ENCODE results near the gene HOXD9.

HOXD9 gene

GRCh38 chr2:176098366-176099158, 24.0 kb upstream of the HOXD9 start:
- DNase-seq (ENCODE audit: extremely low read depth in 1 of 2, low read depth in 1 of 2) = no peak

- DNase-seq (ENCODE audit: extremely low read depth in 1 of 2, low read depth in 1 of 2) = no peak
These were observed 23.3 kb upstream of the HOXD9 start for GRCh38 chr2:176099159-176099727.

- no peak for DNase-seq (ENCODE audit: extremely low read depth in 1 of 2, low read depth in 1 of 2)
These were observed 22.6 kb upstream of the HOXD9 start, which contains the start of gene HOXD12 for GRCh38 chr2:176099728-176100546. Gene HOXD12 (plus strand): TSS chr2:176099795. CDS start chr2:176099802, 7 bp downstream.

GRCh38 chr2:176100547-176101140, 21.9 kb upstream of the HOXD9 start:
- DNase-seq (ENCODE audit: extremely low read depth in 1 of 2, low read depth in 1 of 2) = no peak

GRCh38 chr2:176101216-176101830, 21.2 kb upstream of the HOXD9 start:
- DNase-seq (ENCODE audit: extremely low read depth in 1 of 2, low read depth in 1 of 2) = no peak

GRCh38 chr2:176101842-176102241, 20.7 kb upstream of the HOXD9 start:
- no peak for DNase-seq (ENCODE audit: extremely low read depth in 1 of 2, low read depth in 1 of 2)

GRCh38 chr2:176102309-176102866, 20.1 kb upstream of the HOXD9 start:
- no peak for DNase-seq (ENCODE audit: extremely low read depth in 1 of 2, low read depth in 1 of 2)

GRCh38 chr2:176103194-176103593, 19.3 kb upstream of the HOXD9 start:
- DNase-seq (ENCODE audit: extremely low read depth in 1 of 2, low read depth in 1 of 2) = no peak

GRCh38 chr2:176103742-176104315, 18.7 kb upstream of the HOXD9 start:
- DNase-seq (ENCODE audit: extremely low read depth in 1 of 2, low read depth in 1 of 2) = no peak

GRCh38 chr2:176104316-176105077, 18.0 kb upstream of the HOXD9 start:
- no peak for DNase-seq (ENCODE audit: extremely low read depth in 1 of 2, low read depth in 1 of 2)

- no peak for DNase-seq (ENCODE audit: extremely low read depth in 1 of 2, low read depth in 1 of 2)
These were observed 17.3 kb upstream of the HOXD9 start for GRCh38 chr2:176105078-176105729.

- no peak for DNase-seq (ENCODE audit: extremely low read depth in 1 of 2, low read depth in 1 of 2)
These were observed 16.6 kb upstream of the HOXD9 start for GRCh38 chr2:176105730-176106580.

GRCh38 chr2:176106581-176107539, 15.7 kb upstream of the HOXD9 start, which contains the start of gene HOXD11:
Gene HOXD11 (plus strand): TSS chr2:176107280. CDS start chr2:176107356, 76 bp downstream.
- no peak for DNase-seq (ENCODE audit: extremely low read depth in 1 of 2, low read depth in 1 of 2)

GRCh38 chr2:176107731-176108181, 14.8 kb upstream of the HOXD9 start:
- no peak for DNase-seq (ENCODE audit: extremely low read depth in 1 of 2, low read depth in 1 of 2)

- DNase-seq (ENCODE audit: extremely low read depth in 1 of 2, low read depth in 1 of 2) = no peak
These were observed 13.2 kb upstream of the HOXD9 start for GRCh38 chr2:176109192-176109901.

GRCh38 chr2:176109946-176110345, 12.6 kb upstream of the HOXD9 start:
- DNase-seq (ENCODE audit: extremely low read depth in 1 of 2, low read depth in 1 of 2) = no peak

Measured in stimulated activated CD8-positive, alpha-beta memory T cell treated with anti-CD3 and anti-CD28 coated beads, Interleukin-7, amount 100 ng/mL, for 48 hours (primary cell).